Muscle of back (tissue), 11 donors: ENCODE results near the gene DDI1. TPM values are rescaled to one million over a fixed set of nuclear protein-coding genes. Genes with fewer than 3 reads are reported as not detected.
"Not testable (repeated sequence)": the region's sequence is repeated elsewhere in the genome, so short reads cannot be mapped to it uniquely, and the experiment has no call there.

Experiments
- DNase-seq, 3 donors: peaks; one replicate each; pipeline versions ENCODE4 v3.0.0 to v3.0.0-alpha.2; 2013
- polyA plus RNA-seq, 10 donors: library from polyadenylated mRNA; unstranded; fragments of 120-200 nt; gene quantifications; one replicate each; pipeline ENCODE4 v1.2.1, GENCODE V29; 2013; ENCODE audit not compliant: insufficient read length in 10 of 10

Gene DDI1
- polyA plus RNA-seq, 10 donors, result 0.05 TPM; not detected in 9

- no peak for DNase-seq
These were observed 555 bp downstream of the DDI1 start for GRCh38 chr11:104036995-104037394.

GRCh38 chr11:104041792-104042191, 5.4 kb downstream of the DDI1 start:
- DNase-seq, result no peak

GRCh38 chr11:104043142-104043541, 6.7 kb downstream of the DDI1 start:
- no peak for DNase-seq

GRCh38 chr11:104043678-104044239, 7.3 kb downstream of the DDI1 start:
- DNase-seq, result no peak

GRCh38 chr11:104046331-104046730, 9.9 kb downstream of the DDI1 start:
- no peak for DNase-seq

GRCh38 chr11:104046858-104047257, 10.4 kb downstream of the DDI1 start:
- not testable (repeated sequence) for DNase-seq

GRCh38 chr11:104049116-104049515, 12.7 kb downstream of the DDI1 start:
- DNase-seq, result no peak

- DNase-seq, result no peak
These were observed 15.3 kb downstream of the DDI1 start for GRCh38 chr11:104051778-104052177.

GRCh38 chr11:104053743-104054478, 17.5 kb downstream of the DDI1 start:
- no peak for DNase-seq

- DNase-seq, result no peak
These were observed 18.6 kb downstream of the DDI1 start for GRCh38 chr11:104054911-104055529.

- DNase-seq, result no peak
These were observed 19.2 kb downstream of the DDI1 start for GRCh38 chr11:104055596-104055995.

GRCh38 chr11:104057908-104058307, 21.5 kb downstream of the DDI1 start:
- DNase-seq, result no peak

- no peak for DNase-seq
These were observed 22.2 kb downstream of the DDI1 start for GRCh38 chr11:104058680-104059079.

GRCh38 chr11:104060004-104060794, 23.8 kb downstream of the DDI1 start:
- no peak for DNase-seq

- no peak for DNase-seq
These were observed 24.4 kb downstream of the DDI1 start for GRCh38 chr11:104060820-104061219.

- no peak for DNase-seq
These were observed 25.5 kb downstream of the DDI1 start for GRCh38 chr11:104061853-104062521.

- DNase-seq, result peak in 1 of 3 donors; percentile 9
These were observed 27.7 kb downstream of the DDI1 start for GRCh38 chr11:104064034-104064630.

- no peak for DNase-seq
These were observed 31.1 kb downstream of the DDI1 start for GRCh38 chr11:104067534-104067933.

- peak in 1 of 3 donors; percentile 17 for DNase-seq
These were observed 37.7 kb downstream of the DDI1 start for GRCh38 chr11:104073950-104074705.

- DNase-seq, result no peak
These were observed 38.7 kb downstream of the DDI1 start for GRCh38 chr11:104075091-104075490.

- DNase-seq, result no peak
These were observed 39.3 kb downstream of the DDI1 start for GRCh38 chr11:104075706-104076105.
